Measurements from ENCODE around the gene POLR1A.

The POLR1A gene

DNA sequence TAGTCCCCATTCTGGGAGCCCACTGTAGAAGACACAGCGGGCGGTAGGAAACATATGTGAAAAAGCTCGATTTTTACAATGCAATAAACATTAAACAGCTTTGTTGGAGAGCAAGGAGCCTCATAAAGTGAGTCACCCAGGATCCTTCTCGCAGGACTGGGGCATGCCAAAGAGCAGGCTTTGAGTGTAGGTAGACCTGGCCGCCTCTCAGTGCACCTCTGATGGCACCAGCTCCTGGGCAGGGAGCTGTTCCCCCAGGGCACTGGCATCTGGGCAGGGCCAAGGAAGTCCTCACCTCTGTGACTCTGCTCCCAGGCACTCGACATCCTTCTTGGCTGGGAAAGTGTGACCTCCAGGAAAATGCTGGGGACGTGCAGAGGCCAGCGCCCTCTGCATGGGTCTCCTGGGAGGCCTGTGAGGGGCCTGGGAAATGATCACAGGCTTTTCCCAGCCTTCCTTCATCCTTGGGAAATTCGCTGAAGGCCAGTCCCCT is 94.2 kb downstream of the POLR1A start:
- H3K4me3 ChIP-seq (ENCODE audit: low read depth, low read length): no peak overlapping the region
- DNase-seq (ENCODE audit: low read depth): no peak

DNA sequence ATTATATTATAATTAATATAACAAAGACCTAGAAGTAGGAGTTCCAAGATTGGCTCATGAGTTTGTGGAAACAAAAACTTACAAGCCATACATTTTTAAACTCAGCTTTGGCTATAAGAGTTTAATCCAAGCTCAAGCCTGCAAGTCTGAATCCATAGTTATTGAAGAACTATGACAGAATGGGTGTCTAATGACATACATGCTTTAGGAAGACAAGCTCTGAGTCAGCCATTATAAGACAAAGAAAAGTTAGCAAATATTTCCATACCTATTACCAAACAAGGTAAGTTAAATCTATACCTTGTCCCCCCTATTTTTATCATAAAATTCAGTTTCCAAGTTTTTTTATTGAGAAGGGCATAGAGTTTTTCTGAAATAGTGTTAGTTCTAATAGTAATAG is 95.6 kb downstream of the POLR1A start:
- no peak overlapping the region for H3K4me3 ChIP-seq (ENCODE audit: low read depth, low read length)
- DNase-seq (ENCODE audit: low read depth): no peak

DNA sequence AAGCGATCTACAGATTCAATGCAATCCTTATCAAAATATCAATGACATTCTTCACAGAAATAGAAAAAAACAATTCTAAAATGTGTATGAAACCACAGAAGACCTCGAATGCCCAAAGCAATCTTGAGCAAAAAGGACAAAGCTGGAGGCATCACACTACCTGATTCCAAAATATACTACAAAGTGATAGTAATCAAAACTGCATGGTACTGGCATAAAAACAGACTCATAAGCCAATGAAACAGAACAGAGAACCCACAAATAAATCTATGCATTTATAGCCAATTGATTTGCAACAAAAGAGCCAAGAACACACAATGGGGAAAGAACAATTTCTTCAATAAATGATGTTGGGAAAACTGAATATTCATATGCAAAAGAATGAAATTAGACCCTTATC is 99.2 kb downstream of the POLR1A start:
- H3K4me3 ChIP-seq (ENCODE audit: low read depth, low read length): no peak overlapping the region
- DNase-seq (ENCODE audit: low read depth): no peak

DNA sequence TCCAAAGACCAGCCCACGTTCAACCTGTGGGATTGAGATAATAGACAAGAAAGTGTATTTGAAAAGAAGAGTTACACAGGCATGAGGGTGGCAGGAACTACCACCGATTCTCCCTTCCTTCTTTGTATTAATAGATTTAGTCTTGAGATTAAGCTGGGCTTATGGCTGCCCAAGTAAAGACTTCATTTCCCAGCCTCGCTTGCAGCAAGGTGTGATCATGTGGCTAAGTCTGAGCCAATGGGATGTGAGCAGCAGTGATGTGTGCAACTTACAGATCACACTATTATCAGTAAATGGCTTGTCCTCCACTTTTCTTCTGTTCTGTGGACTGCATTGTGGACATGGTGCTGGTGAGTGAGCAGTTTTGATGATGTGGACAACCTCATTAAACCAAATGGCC is 101.7 kb downstream of the POLR1A start:
- DNase-seq (ENCODE audit: low read depth): no peak
- no peak overlapping the region for H3K4me3 ChIP-seq (ENCODE audit: low read depth, low read length)

DNA sequence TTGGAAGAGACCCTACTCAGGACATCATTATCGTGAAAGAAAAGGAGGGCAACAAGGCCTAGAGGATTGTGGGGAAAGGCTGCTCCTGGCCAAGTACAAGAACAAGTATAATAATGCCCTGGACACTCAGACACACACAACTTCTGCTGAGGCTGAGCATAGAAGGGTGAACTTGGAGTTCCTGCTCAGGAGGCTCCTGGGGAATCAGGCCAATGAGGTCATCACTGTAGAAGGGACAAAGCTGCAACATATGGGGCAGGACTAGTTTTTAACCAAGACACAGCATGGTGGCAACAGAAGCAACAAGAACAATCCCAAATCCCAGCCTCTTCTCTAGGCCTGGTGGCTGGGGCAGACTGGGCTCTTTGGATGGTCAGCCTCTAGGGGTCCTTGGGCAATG is 102.6 kb downstream of the POLR1A start:
- DNase-seq (ENCODE audit: low read depth): no peak
- H3K4me3 ChIP-seq (ENCODE audit: low read depth, low read length): no peak overlapping the region

DNA sequence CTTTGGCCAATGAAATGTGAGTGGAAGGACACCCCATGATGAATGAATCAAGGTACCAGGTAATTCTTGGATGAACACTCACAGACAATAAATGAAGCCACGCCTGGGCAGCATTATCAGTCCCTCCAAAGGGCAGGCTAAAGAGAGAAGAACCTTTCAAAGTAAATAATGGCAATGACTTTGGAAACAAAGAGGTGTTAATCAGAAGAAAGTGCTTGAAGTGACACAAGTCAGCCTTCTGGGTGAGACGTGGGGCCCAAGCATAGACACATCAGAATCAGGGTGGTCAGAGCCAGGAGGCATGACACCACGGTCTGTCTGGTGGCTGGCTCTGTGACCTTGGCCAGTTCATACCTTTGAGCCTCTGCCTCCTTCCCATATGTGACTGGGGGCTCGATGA is 103.3 kb downstream of the POLR1A start:
- DNase-seq (ENCODE audit: low read depth): no peak
- H3K4me3 ChIP-seq (ENCODE audit: low read depth, low read length): no peak overlapping the region

DNA sequence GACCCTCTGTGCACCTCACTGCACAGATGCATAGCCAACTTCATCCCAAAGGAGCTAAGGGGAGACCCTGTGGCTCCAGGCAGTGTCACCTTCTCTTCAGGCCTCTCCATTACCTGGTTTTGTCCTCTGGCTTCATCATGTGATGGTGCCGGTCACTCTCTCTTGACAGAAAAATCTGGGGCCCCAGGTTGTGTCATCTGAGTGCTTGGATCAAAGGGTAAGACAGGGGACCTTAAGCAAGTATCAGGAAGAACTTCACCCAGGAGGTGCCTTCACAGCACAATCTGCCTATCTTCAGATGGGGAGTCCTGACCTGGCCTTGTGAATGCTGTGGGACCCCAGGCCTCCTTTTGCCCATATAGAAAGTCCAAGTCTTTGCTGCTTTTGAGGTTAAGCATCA is 104.4 kb downstream of the POLR1A start:
- H3K4me3 ChIP-seq (ENCODE audit: low read depth, low read length): no peak overlapping the region
- DNase-seq (ENCODE audit: low read depth): no peak

DNA sequence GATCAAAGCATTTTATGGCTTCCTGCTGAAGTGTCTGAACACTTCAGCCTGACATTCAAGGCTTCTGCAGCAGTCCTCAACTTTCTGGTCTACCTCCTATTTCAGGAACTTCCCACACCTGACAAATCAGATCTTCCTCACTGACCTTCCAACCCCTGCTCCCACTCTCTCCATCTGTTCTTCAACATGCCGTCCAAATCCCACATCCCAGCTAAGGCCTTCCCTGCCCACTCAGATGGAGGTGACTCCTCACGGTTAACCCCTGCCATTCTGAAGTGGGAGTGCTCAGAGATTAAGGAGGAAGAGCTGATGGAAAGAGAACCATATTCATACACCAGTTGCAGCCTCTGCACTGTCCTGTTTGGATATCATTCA is 104.8 kb downstream of the POLR1A start:
- no peak overlapping the region for H3K4me3 ChIP-seq (ENCODE audit: low read depth, low read length)
- DNase-seq (ENCODE audit: low read depth): no peak

DNA sequence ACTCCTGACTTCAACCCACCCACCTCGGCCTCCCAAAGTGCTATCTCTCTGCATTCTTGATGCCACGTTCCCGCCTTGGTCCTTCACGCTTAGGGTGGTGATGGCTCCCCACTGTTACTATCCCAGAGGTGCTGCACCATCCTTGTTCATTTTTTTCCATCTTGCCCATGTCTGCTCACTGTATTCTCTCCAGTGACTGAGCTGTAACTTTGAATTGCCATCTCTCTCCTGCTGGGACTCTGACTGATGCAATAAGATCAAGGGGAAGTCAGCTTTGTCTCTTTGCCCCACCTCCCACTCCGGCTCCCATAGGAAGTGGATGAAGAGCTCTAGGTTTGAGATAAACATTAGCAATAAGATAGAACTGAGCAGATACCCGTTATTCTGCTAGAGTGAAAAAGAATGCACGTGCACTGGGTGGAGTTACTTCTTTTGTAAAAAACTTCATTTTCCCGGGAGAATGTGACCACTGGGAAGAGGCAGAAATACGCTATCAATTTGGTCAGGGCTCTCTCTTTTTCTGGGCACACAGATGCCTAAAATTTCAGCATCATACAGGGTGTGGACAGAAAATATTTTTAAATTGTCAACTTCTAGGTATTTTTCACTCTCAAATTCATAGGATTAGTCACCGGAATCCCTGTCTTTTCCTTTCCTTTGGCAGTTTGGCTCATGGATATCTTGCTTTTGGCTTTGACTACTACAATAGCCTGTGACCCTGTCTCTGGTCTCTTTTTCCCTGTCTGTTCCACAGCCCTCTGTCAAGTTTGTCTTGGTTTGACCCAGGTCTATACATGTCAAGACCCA is 105.4 kb downstream of the POLR1A start:
- H3K4me3 ChIP-seq (ENCODE audit: low read depth, low read length): no peak overlapping the region
- DNase-seq (ENCODE audit: low read depth): no peak

DNA sequence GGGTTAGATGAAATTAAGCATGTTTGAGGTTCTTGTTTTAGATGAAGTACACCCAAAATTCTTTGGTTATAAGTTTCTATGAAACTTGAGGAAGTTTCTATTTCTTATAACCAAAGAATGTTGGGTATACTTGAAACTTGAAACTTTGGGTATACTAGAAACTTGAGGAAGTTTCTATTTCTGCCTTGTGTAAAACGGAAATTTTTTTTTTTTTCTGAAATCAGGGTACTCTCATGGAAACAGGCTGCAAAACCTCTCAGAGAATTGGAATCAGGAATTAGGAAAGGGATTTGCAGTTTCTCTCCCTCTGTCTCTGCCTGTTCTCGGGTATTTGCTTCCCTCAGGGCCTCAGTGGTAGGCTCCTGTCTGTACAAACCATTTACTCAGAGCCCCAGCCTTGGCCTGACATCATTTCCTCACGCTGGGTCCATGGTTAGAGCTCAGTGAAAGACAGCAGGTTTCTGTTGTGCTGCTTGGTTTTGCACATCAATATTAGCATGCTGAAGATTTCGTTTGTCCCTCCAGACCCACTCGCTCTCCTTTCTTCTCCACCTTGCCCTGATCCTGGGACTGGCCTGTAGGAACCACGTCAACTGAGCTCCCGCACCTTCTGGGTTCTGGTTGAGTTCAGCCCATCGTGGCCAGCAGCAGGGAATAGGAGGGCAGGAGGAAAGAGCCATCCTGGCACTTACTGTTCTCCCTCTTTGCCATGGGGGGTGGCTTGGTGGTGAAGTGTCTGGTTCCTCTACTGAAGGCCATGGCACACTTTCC is 106.4 kb downstream of the POLR1A start:
- no peak overlapping the region for H3K4me3 ChIP-seq (ENCODE audit: low read depth, low read length)
- no peak for DNase-seq (ENCODE audit: low read depth)

DNA sequence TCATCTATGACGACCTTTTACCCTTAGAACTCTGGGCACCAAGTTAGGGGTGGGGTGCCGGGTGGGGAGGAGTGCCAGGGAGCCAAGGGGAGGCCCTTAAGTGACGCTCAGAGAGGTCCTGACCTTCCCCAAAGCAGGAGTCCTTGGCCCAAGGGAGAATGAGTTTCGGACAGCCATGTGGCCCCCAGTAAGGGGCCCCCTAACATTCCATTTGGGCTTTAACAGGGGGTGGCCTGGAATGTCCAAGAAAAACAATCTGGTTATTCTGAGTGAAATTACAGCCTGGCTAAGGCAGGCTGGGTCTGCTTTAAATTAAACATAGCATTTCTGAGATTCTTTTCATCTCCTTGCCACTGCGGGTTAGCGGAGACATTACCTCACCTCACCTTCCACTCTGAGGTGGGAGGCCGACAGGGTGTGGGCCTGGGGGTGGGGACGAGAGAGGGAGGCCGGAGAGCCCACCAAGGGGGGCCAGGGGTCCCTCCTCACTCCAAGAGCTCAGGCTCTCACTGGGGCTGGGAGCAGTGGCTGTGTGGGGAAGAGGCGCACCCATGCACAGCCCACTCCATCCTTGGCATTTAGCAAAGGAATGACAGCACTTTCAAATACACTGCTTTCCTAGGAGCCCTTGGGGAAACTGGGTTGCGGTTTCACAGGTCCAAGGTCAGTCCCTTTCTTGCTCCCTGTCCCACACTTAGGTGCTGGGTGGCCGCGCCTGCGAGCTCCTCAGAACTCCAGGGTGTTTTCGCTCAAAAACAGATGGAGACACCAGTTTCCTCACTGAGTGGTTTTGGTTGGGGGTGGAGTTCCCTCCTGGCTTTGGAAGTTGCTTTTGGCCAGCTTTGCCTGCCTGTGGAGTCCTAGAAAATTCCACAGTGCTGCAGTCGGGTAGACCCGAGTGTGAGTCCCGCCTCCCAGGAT is 107.4 kb downstream of the POLR1A start:
- H3K4me3 ChIP-seq (ENCODE audit: low read depth, low read length): no peak overlapping the region
- DNase-seq (ENCODE audit: low read depth): no peak

DNA sequence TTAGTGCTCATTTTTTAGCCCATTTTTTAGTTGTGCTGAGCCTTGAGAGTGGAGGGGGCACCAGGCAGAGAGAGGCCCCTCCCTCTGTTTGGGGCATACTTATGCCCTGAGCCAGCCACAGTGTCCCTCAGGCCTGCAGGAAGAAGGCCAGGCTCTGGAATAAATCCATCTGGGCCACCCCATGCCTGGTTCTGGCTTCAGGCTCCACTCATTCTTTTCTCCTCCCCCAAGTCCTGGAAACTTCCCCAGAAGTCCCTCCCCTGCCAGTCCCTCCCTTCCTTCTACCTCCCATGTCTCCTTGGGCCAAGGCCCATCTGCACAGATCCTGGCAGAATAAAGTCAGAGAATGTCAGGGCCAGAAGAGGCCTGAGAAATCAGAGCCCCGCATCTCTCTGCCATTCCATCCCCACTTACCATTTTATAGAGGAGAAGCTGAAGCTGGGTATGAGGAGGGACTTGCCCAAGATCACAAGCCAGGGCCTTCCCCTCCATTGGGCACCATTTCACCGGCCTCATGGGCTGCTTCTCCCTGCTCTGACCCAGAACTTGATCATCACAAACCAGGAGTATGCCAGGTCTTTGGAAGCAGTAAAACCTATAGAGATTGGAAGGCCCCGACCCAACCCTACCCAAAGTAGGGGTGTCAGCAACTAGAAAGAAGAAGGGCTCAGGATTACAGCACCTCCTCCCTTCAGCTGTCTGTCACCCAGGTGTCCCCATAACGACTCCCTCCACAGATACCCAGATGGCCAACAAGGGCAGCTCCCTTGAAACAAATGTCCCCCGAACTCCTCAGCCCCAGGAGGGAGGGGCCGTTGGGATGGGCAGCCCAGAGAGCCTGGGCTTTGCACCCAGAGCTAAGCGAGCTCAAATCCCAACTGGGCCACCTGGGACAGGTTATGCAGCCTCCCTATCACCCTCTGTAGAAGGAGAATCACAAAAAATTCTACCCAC is 108.4 kb downstream of the POLR1A start:
- no peak overlapping the region for H3K4me3 ChIP-seq (ENCODE audit: low read depth, low read length)
- DNase-seq (ENCODE audit: low read depth): no peak

DNA sequence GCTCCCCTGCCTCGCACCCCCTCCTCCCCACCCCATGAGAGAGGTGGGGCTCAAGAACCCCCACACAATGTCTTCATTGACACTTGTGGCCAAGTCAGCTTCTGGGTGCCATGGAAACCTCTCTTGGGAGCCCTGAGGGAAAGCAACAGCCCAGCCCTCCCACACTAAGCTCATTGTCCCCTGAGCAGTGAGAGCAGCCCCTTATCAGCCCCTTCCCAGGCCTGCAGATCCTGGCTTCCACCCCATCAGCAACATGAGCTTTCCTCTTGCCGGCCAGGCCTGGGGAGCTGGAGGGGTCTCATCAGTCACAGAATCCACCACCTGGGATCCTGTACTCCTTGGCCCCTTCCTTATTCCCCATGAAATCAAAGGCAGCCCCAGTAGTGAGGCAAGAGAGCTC is 109.1 kb downstream of the POLR1A start:
- no peak overlapping the region for H3K4me3 ChIP-seq (ENCODE audit: low read depth, low read length)
- DNase-seq (ENCODE audit: low read depth): no peak

DNA sequence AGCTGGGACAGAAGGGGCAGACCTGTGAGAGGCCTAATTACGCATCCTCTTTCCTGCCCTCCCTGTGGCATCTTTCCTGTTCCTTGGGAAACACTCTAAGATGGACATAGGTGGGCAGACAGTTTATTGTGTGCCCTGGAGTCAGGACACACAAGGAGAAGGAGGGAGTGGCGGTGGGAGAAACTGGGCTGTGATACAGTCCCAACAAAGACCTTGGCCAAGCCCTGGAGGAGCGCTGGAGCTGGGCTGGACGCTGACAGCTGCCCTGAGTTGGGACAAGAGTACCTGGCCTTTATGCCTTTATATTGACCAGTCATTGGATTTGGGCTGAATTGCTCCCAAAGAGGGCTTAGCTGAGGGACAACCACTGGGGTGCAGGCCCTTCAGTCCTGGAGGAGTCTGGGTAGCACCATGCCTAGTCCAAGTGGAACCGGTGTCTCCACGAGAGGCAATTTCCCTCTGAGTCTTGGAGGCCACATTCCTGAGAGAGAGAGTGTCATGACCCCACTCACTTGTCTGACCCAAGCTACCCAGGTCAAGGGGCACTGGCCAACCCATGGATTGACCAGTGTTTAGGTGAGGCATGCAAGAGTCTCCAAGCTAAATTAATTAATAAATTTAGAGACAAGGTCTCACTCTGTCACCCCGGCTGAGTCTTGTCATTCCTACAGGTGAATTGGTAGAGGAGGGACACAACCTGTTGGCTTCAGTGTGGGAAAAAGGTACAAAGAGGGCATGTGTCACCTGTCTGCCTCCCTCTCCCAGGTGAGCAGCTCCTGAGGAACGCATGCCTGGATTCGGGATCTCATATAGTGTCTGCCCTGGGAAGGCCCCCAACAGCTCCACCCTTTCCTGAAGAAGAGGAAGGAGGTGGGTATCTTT is 109.8 kb downstream of the POLR1A start:
- H3K4me3 ChIP-seq (ENCODE audit: low read depth, low read length): no peak overlapping the region
- no peak for DNase-seq (ENCODE audit: low read depth)

DNA sequence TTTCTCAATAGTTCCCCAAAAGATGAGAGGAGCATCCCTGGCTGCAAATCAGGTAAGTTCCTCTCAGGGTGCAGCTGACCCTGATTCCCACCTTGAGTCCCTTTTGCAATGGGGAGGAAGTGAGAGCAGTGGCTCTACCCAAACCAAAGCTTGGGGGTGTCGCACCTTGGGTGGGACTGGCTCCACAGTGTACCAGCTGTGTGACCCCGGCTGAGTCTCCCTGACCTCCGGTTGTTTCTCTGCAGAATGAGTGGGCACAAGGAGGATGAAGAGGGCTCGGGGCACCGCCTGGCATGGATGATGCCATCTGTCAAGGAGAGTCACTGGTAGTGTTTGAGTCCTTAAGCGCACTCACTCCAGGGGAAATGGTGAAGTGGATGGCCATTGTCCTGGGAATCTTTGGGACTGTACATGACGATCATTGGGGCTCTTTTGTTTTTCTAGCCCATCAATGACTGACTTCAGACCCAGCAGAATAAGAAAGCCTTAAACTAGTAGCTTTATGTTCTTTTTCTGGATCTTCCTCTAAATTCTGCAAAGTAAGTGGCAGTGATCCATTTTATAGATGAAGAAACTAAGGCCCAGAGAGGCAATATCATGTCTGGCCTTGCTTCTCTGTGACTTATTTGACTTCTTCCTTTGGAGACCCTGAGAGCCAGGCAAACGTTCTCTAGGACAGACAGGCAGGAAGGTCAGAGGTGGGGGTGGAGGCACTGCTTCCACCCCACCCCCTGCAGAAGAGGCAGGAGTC is 110.6 kb downstream of the POLR1A start:
- no peak for DNase-seq (ENCODE audit: low read depth)
- no peak overlapping the region for H3K4me3 ChIP-seq (ENCODE audit: low read depth, low read length)

DNA sequence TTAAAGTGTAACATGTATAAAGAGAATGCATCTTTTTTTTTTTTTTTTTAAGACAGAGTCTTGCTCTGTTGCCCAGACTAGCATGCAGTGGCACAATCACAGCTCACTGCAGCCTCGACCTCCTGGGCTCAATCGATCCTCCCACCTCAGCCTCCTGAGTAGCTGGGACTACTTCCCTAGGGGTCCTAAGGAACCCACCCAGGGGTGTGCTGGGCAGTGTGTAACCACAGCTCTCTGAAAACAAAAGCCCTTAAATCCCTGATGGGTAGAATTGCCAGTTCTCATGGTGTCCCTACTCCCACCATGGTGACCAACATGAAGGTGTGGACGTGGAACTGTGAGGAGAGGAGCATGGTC is 111.3 kb downstream of the POLR1A start:
- H3K4me3 ChIP-seq (ENCODE audit: low read depth, low read length): no peak overlapping the region
- DNase-seq (ENCODE audit: low read depth): no peak

DNA sequence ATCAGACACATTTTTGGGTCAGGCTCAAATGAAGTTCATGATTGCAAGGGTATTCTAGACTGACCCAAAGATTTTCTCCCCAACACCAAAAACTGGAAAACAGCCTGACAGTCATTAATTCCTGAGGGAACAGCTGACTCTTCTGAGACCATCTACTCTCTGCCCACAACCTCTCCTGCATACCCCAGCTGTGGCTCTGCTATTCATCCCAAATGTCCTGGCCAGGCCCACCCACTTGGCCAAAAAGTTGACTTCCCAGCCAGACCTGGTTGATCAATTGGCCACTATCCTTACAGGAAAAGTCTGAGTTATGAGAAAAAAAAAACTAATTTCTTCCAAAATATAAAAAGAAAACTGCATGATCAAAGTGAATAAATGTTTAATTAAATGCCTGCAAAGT is 113.1 kb downstream of the POLR1A start:
- DNase-seq (ENCODE audit: low read depth): no peak
- H3K4me3 ChIP-seq (ENCODE audit: low read depth, low read length): no peak overlapping the region

Measured in skeletal muscle cell (primary cell).